HCT116 (cell line): ENCODE data around the gene BBX.

Experiments used
- CTCF ChIP-seq, 3 experiments: fragments of 200-600 bp in 1 of 3; sonication (generic) in 1 of 3; IDR thresholded peaks in 2 of 3; conservative IDR thresholded peaks in 1 of 3; 2 replicates each; pipeline ENCODE4 v1.5.1; 2012 to 2017; ENCODE audit warnings: low read depth in 2 of 3, low read length in 2 of 3, antibody characterized with exemption in 1 of 3, borderline replicate concordance in 1 of 3, control low read depth in 1 of 3, mild to moderate bottlenecking in 1 of 3, mixed read lengths in 1 of 3, mixed run types in 1 of 3, moderate library complexity in 1 of 3; ENCODE audit not compliant: insufficient read depth in 1 of 3
- EZH2 ChIP-seq: fragments of 200-600 bp; sonication (generic); IDR thresholded peaks from 2 replicates; pipeline ENCODE4 v1.6.1; 2017; ENCODE audit warnings: antibody characterized with exemption, mixed run types
- POLR2A ChIP-seq: IDR thresholded peaks from 2 replicates; pipeline ENCODE4 v1.7.0; 2011; ENCODE audit warnings: borderline replicate concordance; ENCODE audit not compliant: insufficient read depth, insufficient read length; ENCODE audit errors: extremely low read depth
- POLR2AphosphoS5 ChIP-seq: IDR thresholded peaks from 2 replicates; pipeline ENCODE4 v1.6.1; 2011; ENCODE audit warnings: mild to moderate bottlenecking, low read depth, low read length, moderate library complexity

GRCh38 chr3:107641572-107642307 lies 119.0 kb downstream of the BBX start:
- TF ChIP-seq POLR2AphosphoS5: no peak
- no peak for TF ChIP-seq CTCF (IDR thresholded peaks at IDR 0.05 in 2 of 3, conservative IDR thresholded peaks at IDR 0.05 in 1 of 3; ENCODE audit: borderline replicate concordance in 1 of 3, insufficient read depth in 1 of 3, low read depth in 2 of 3, low read length in 2 of 3)
- no peak for TF ChIP-seq POLR2A
- no peak for TF ChIP-seq EZH2
